H1 (cell line): ENCODE data around the gene GREB1L. TPM values are rescaled to one million over a fixed set of nuclear protein-coding genes. Genes with fewer than 3 reads are reported as not detected.

ENCODE experiments used
- CTCF ChIA-PET: fragments of 300-600 bp; sonication (Branson Sonifier 250); formaldehyde crosslinking; loops from one replicate; lab custom pipeline; 2021; ENCODE audit not compliant: partially characterized antibody; lab: Charles Lee
- POLR2A ChIA-PET: fragments of 300-600 bp; sonication (Branson Sonifier 250); formaldehyde crosslinking; loops from one replicate; lab custom pipeline; 2021; ENCODE audit warnings: inconsistent platforms; ENCODE audit not compliant: partially characterized antibody; lab: Charles Lee
- DNase-seq, 2 experiments: peaks; one replicate each; pipeline versions ENCODE4 v3.0.0 to v3.0.0-alpha.2; 2010 to 2022; ENCODE audit warnings: low spot score in 2 of 2, low read depth in 1 of 2, mixed read lengths in 1 of 2
- FAIRE-seq: peaks from 2 replicates; lab custom pipeline; 2011; peaks lifted over from hg19 to GRCh38; lab: Jason Lieb, UNC
- H2AFZ ChIP-seq: 2 replicates; pipeline ENCODE4 v1.8.1; 2012; ENCODE audit warnings: low read length, inconsistent platforms
- H2AK5ac ChIP-seq: 2 replicates; pipeline ENCODE4 v1.6.1; 2013; ENCODE audit warnings: low read depth, low read length
- H2BK120ac ChIP-seq: replicated peaks from 2 replicates; pipeline ENCODE3; 2013; ENCODE audit warnings: low read depth, low read length, inconsistent platforms
- H2BK12ac ChIP-seq: 2 replicates; pipeline ENCODE4 v1.6.1; 2013; ENCODE audit warnings: low read depth, low read length
- H2BK15ac ChIP-seq: 2 replicates; pipeline ENCODE4 v1.6.1; 2013; ENCODE audit warnings: low read length
- H2BK20ac ChIP-seq: 2 replicates; pipeline ENCODE4 v1.6.1; 2013; ENCODE audit warnings: low read length
- H2BK5ac ChIP-seq: 2 replicates; pipeline ENCODE4 v1.6.1; 2013; ENCODE audit warnings: low read depth, low read length
- H3K14ac ChIP-seq: 2 replicates; pipeline ENCODE4 v1.6.1; 2013; ENCODE audit warnings: inconsistent platforms; ENCODE audit not compliant: insufficient read length
- H3K18ac ChIP-seq: 2 replicates; pipeline ENCODE4 v1.6.1; 2013; ENCODE audit warnings: low read length; ENCODE audit errors: extremely low read depth
- H3K23ac ChIP-seq: 2 replicates; pipeline ENCODE4 v1.6.1; 2013; ENCODE audit warnings: inconsistent platforms; ENCODE audit not compliant: insufficient read length
- H3K23me2 ChIP-seq: 2 replicates; pipeline ENCODE4 v1.6.1; 2013; ENCODE audit warnings: low read depth, low read length
- H3K27ac ChIP-seq: 2 replicates; pipeline ENCODE4 v1.6.1; 2011; ENCODE audit warnings: low read depth, low read length, inconsistent platforms
- H3K27me3 ChIP-seq, 4 experiments: replicated peaks in 1 of 4; 1 replicate in 1 of 4; 2 replicates in 3 of 4; pipeline versions ENCODE4 v1.6.1 to v1.8.1; 2011 to 2013; ENCODE audit warnings: low read length in 3 of 4, mild to moderate bottlenecking in 3 of 4, inconsistent platforms in 2 of 4, mixed read lengths in 2 of 4, moderate library complexity in 1 of 4; ENCODE audit not compliant: control insufficient read depth in 3 of 4, insufficient read depth in 3 of 4; ENCODE audit errors: extremely low read depth in 1 of 4
- H3K36me3 ChIP-seq, 4 experiments: 2 replicates each; pipeline versions ENCODE4 v1.6.1 to v1.8.1; 2011 to 2013; ENCODE audit warnings: mild to moderate bottlenecking in 4 of 4, low read length in 3 of 4, moderate library complexity in 2 of 4, control low read depth in 1 of 4, inconsistent platforms in 1 of 4; ENCODE audit not compliant: insufficient read depth in 4 of 4, control insufficient read depth in 2 of 4
- H3K4ac ChIP-seq: replicated peaks from 2 replicates; pipeline ENCODE3; 2013; ENCODE audit warnings: low read length, low read depth, mixed read lengths, inconsistent platforms; ENCODE audit not compliant: insufficient read length
- H3K4me1 ChIP-seq, 4 experiments: replicated peaks in 1 of 4; 1 replicate in 1 of 4; 2 replicates in 3 of 4; pipeline versions ENCODE4 v1.6.1 to v1.8.1; 2011 to 2013; ENCODE audit warnings: low read length in 3 of 4, inconsistent platforms in 2 of 4, mixed read lengths in 1 of 4; ENCODE audit not compliant: insufficient read depth in 4 of 4, control insufficient read depth in 3 of 4
- H3K4me2 ChIP-seq, 2 experiments: 2 replicates each; pipeline versions ENCODE4 v1.6.1 to v1.8.1; 2011 to 2013; ENCODE audit warnings: low read depth in 2 of 2, low read length in 2 of 2, control low read depth in 1 of 2, inconsistent platforms in 1 of 2, mild to moderate bottlenecking in 1 of 2; ENCODE audit not compliant: insufficient read depth in 1 of 2
- H3K4me3 ChIP-seq, 4 experiments: fragments of 200-600, 300-600 bp in 1 of 4; sonication (generic), shearing (Covaris generic), sonication (Bioruptor Twin) in 1 of 4; 2 replicates each; pipeline versions ENCODE4 v1.5.1 to v1.8.1; 2011 to 2016; ENCODE audit warnings: low read length in 4 of 4, low read depth in 3 of 4, control low read depth in 2 of 4, inconsistent platforms in 2 of 4, mild to moderate bottlenecking in 2 of 4, mixed read lengths in 1 of 4, moderate library complexity in 1 of 4; ENCODE audit not compliant: insufficient read depth in 2 of 4; ENCODE audit errors: extremely low read depth in 1 of 4
- H3K56ac ChIP-seq: replicated peaks from 2 replicates; pipeline ENCODE3; 2013; ENCODE audit warnings: low read depth, mild to moderate bottlenecking, mixed read lengths, low read length, inconsistent platforms; ENCODE audit not compliant: insufficient read length
- H3K79me1 ChIP-seq: 2 replicates; pipeline ENCODE4 v1.6.1; 2013; ENCODE audit warnings: low read depth, low read length, control low read depth
- H3K79me2 ChIP-seq, 2 experiments: 2 replicates each; pipeline versions ENCODE4 v1.6.1 to v1.8.1; 2012 to 2013; ENCODE audit warnings: low read length in 2 of 2, mild to moderate bottlenecking in 2 of 2, inconsistent platforms in 1 of 2; ENCODE audit not compliant: insufficient read depth in 2 of 2, control insufficient read depth in 1 of 2
- H3K9ac ChIP-seq, 4 experiments: replicated peaks in 1 of 4; 1 replicate in 1 of 4; 2 replicates in 3 of 4; pipeline versions ENCODE4 v1.6.1 to v1.8.1; 2011 to 2013; ENCODE audit warnings: low read depth in 3 of 4, low read length in 3 of 4, control low read depth in 2 of 4, mild to moderate bottlenecking in 2 of 4, moderate library complexity in 2 of 4, inconsistent platforms in 1 of 4; ENCODE audit errors: extremely low read depth in 1 of 4
- H3K9me3 ChIP-seq, 2 experiments: 2 replicates each; pipeline versions ENCODE4 v1.6.1 to v1.8.1; 2012 to 2013; ENCODE audit warnings: mild to moderate bottlenecking in 2 of 2, moderate library complexity in 2 of 2, control low read depth in 1 of 2, inconsistent platforms in 1 of 2, low read depth in 1 of 2, low read length in 1 of 2, mixed read lengths in 1 of 2; ENCODE audit not compliant: insufficient read depth in 2 of 2
- H4K20me1 ChIP-seq, 2 experiments: replicated peaks in 1 of 2; 2 replicates each; pipeline versions ENCODE3 to v1.8.1; 2011 to 2013; ENCODE audit warnings: inconsistent platforms in 2 of 2, low read length in 2 of 2, mild to moderate bottlenecking in 1 of 2; ENCODE audit not compliant: insufficient read depth in 2 of 2, control insufficient read depth in 1 of 2
- H4K5ac ChIP-seq: 2 replicates; pipeline ENCODE4 v1.6.1; 2013; ENCODE audit warnings: low read length, low read depth, mixed read lengths, inconsistent platforms; ENCODE audit not compliant: insufficient read length
- H4K8ac ChIP-seq: 2 replicates; pipeline ENCODE4 v1.8.0; 2013; ENCODE audit warnings: mild to moderate bottlenecking, moderate library complexity, low read length, inconsistent platforms; ENCODE audit not compliant: insufficient read depth; ENCODE audit errors: extremely low read depth
- H4K91ac ChIP-seq: replicated peaks from 2 replicates; pipeline ENCODE3; 2013; ENCODE audit warnings: low read length, mixed read lengths, inconsistent platforms; ENCODE audit not compliant: insufficient read length
- ASH2L ChIP-seq: fragments of 200-600, 300-600 bp; sonication (generic); IDR thresholded peaks from one replicate; pipeline ENCODE4 v1.7.1; 2017; ENCODE audit warnings: low read length
- CBX8 ChIP-seq: fragments of 300-800, 300-1000 bp; sonication (generic); IDR thresholded peaks from 2 replicates; pipeline ENCODE4 v1.7.1; 2016; ENCODE audit warnings: low read depth, low read length, borderline replicate concordance
- HDAC6 ChIP-seq: IDR thresholded peaks from one replicate; pipeline ENCODE4 v1.7.1; 2012; ENCODE audit warnings: low read depth, mild to moderate bottlenecking, inconsistent platforms, low read length, moderate library complexity
- KDM4A ChIP-seq: IDR thresholded peaks from one replicate; pipeline ENCODE4 v1.7.1; 2012; ENCODE audit warnings: low read depth, mild to moderate bottlenecking, moderate library complexity, low read length, inconsistent platforms; ENCODE audit not compliant: severe bottlenecking
- RAD21 ChIP-seq, 2 experiments: IDR thresholded peaks in 1 of 2; conservative IDR thresholded peaks in 1 of 2; 2 replicates each; pipeline ENCODE4 v1.6.1; 2011; ENCODE audit warnings: low read depth in 2 of 2, low read length in 2 of 2, improper control_type of control experiment in 1 of 2, inconsistent platforms in 1 of 2, mild to moderate bottlenecking in 1 of 2, moderate library complexity in 1 of 2
- RFX5 ChIP-seq: IDR thresholded peaks from 2 replicates; pipeline ENCODE4 v1.6.1; 2011; ENCODE audit warnings: low read depth, low read length, improper control_type of control experiment, borderline replicate concordance
- SAP30 ChIP-seq: fragments of 300-600 bp; sonication (generic); IDR thresholded peaks from 2 replicates; pipeline ENCODE4 v1.7.1; 2012; ENCODE audit warnings: low read length, moderate library complexity, mild to moderate bottlenecking, inconsistent platforms; ENCODE audit not compliant: insufficient read depth, insufficient replicate concordance
- TBP ChIP-seq: IDR thresholded peaks from 2 replicates; pipeline ENCODE4 v1.6.1; 2011; ENCODE audit warnings: low read depth, low read length, improper control_type of control experiment
- ZNF274 ChIP-seq: IDR thresholded peaks from 2 replicates; pipeline ENCODE4 v1.7.0; 2012; ENCODE audit warnings: low read length, borderline replicate concordance; ENCODE audit errors: extremely low read depth
- WGBS, 2 experiments: shearing (Covaris generic) in 1 of 2; methylation state at CpG; one replicate each; pipeline versions ENCODE4 v1.1.6 to v1.1.7; 2013 to 2015; ENCODE audit warnings: low lambda C conversion rate in 2 of 2, mixed read lengths in 2 of 2, inconsistent platforms in 1 of 2, low coverage in 1 of 2, missing lambda C conversion rate in 1 of 2; ENCODE audit not compliant: insufficient replicate concordance in 2 of 2, insufficient coverage in 1 of 2, insufficient read length in 1 of 2; ENCODE audit errors: extremely low coverage in 1 of 2, missing lambda C conversion rate in 1 of 2; 5-methylcytosine and 5-hydroxymethylcytosine counted together
- polyA plus RNA-seq, 7 experiments: library from polyadenylated mRNA; depleted of rRNA in 3 of 7; stranded (reverse) in 5 of 7; unstranded in 2 of 7; fragments of >200 nt in 5 of 7; fragments of 200-250 nt in 2 of 7; gene quantifications; 1 replicate in 5 of 7; 2 replicates in 1 of 7; 4 replicates in 1 of 7; pipeline versions ENCODE4 v1.2.1 to v1.2.3, GENCODE V29; 2011 to 2013; ENCODE audit warnings: missing spikeins in 2 of 7, mixed read lengths in 2 of 7
- total RNA-seq: library from RNA; stranded (reverse); fragmentation: NEBNext Ultra II Directional; extraction: Animal tissue kit (Norgen Biotek cat#: 25700); gene quantifications from 2 replicates; pipeline ENCODE4 v1.2.1, GENCODE V29; 2021
- TF ChIP-seq, protein P1 (sequence below): IDR thresholded peaks from 2 replicates; pipeline ENCODE4 v1.6.1; 2011; ENCODE audit warnings: low read depth, mild to moderate bottlenecking, low read length; ENCODE audit not compliant: insufficient read depth
- TF ChIP-seq, protein P2 (sequence below): IDR thresholded peaks from 2 replicates; pipeline ENCODE4 v1.6.1; 2012; ENCODE audit warnings: low read length, inconsistent platforms

Gene GREB1L
- total and polyA plus RNA-seq, 2 of the 8 experiments (the other 6 are each of a cell fraction or from before 2014, with no cell fraction given) = 0.34 to 1.6 TPM

DNA sequence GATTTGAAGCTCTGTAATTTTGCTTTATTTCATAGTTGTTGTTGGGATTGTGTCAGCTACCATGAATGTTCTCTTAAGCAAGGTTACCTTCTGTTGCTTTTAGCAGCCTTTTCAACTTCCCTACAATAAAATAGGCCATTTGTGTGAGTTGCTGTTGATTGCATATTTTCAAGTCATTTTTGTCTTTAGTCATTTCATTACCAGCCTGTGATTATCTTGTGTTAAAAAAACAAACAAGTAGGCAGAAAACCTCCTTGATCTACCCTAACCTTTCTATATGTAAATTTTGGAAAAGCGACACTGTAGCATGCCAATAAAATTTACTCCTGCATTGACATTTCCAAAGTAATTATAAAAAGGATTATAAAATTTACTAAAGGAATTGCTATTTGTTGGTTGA lies 19.3 kb downstream of the GREB1L start:
- Histone ChIP-seq H2BK120ac (no peak overlapping the region), H2BK20ac (no peak overlapping the region), H3K4me1 (peaks cover 0 to 38% (median 7%) of the 10 kb centered on the region in 4 experiments; a peak in 3 of 7 replicates), H3K9ac (no peak overlapping the region; a peak in 1 of 7 replicates), H3K27me3 (no peaks in the 10 kb centered on the region), H4K91ac (no peak overlapping the region), H3K79me2 (no peaks in the 10 kb centered on the region), H2BK12ac (no peak overlapping the region), H3K4ac (no peak overlapping the region), H3K14ac (no peak overlapping the region), H3K18ac (no peak overlapping the region), H3K9me3 (no peaks in the 10 kb centered on the region), H3K23ac (no peak overlapping the region), H4K20me1 (no peaks in the 10 kb centered on the region), H4K5ac (no peak overlapping the region), H3K36me3 (no peaks in the 10 kb centered on the region), H2AFZ (no peak overlapping the region), H3K56ac (no peak overlapping the region), H2BK5ac (no peak overlapping the region), H3K23me2 (no peaks in the 10 kb centered on the region), H3K79me1 (no peaks in the 10 kb centered on the region), H4K8ac (no peak overlapping the region), H2BK15ac (no peak overlapping the region), H3K4me2 (peak overlapping the region in 1 of 2 experiments; percentile 11; a peak in 1 of 4 replicates), H2AK5ac (no peak overlapping the region), H3K27ac (no peak overlapping the region), H3K4me3 (no peak overlapping the region)
- ChIA-PET POLR2A (no interaction called here), CTCF (interaction anchor here (1.0 kb wide), 1 partner anchor 16 kb away, joined by 3 read pairs; no protein-coding TSS in a partner anchor)
- FAIRE-seq = no peak
- no peak for DNase-seq
- 55% methylated on average over 1 of the region's 1 CpG; no CpG with 5 or more reads in 1 of the 2 experiments for WGBS, 2 experiments
- TF ChIP-seq ASH2L (no peak), HDAC6 (no peak), CBX8 (no peak), RAD21 (IDR thresholded peaks at IDR 0.05 in 1 of 2, conservative IDR thresholded peaks at IDR 0.05 in 1 of 2; ENCODE audit: low read depth in 2 of 2, low read length in 2 of 2) (no peak), KDM4A (no peak), TBP (no peak), RFX5 (no peak), ZNF274 (no peak), SAP30 (no peak)
- TF ChIP-seq, protein P1, sequence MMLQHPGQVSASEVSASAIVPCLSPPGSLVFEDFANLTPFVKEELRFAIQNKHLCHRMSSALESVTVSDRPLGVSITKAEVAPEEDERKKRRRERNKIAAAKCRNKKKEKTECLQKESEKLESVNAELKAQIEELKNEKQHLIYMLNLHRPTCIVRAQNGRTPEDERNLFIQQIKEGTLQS = no peak
- TF ChIP-seq, protein P2, sequence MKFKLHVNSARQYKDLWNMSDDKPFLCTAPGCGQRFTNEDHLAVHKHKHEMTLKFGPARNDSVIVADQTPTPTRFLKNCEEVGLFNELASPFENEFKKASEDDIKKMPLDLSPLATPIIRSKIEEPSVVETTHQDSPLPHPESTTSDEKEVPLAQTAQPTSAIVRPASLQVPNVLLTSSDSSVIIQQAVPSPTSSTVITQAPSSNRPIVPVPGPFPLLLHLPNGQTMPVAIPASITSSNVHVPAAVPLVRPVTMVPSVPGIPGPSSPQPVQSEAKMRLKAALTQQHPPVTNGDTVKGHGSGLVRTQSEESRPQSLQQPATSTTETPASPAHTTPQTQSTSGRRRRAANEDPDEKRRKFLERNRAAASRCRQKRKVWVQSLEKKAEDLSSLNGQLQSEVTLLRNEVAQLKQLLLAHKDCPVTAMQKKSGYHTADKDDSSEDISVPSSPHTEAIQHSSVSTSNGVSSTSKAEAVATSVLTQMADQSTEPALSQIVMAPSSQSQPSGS = no peak
